Measurements from ENCODE around the gene ADGRL1.

Gene ADGRL1

GRCh38 chr19:14135985-14136508, 69.9 kb downstream of the ADGRL1 start:
- no peak for ATAC-seq (replicated peaks; ENCODE audit: extremely low read depth, poor library complexity, severe bottlenecking)

GRCh38 chr19:14135355-14135754, 70.6 kb downstream of the ADGRL1 start:
- Mint-ChIP-seq H3K27me3 (no peaks in the 10 kb centered on the region), H3K9me3 (no peaks in the 10 kb centered on the region), H3K36me3 (ENCODE audit: insufficient read depth) (peaks cover 17% of the 10 kb centered on the region), H3K4me1 (peaks cover 22% of the 10 kb centered on the region), H3K27ac (ENCODE audit: low read depth) (peak overlapping the region; percentile 77), H3K4me3 (peak overlapping the region; percentile 74)
- no peak for ATAC-seq (replicated peaks; ENCODE audit: extremely low read depth, poor library complexity, severe bottlenecking)
- DNase-seq (ENCODE audit: low spot score in 2 of 2) = no peak

More at GRCh38 chr19:14135985-14136508, 69.9 kb downstream of the ADGRL1 start:
- Mint-ChIP-seq H3K4me3 (peak overlapping the region; percentile 74), H3K27me3 (no peaks in the 10 kb centered on the region), H3K36me3 (ENCODE audit: insufficient read depth) (peaks cover 17% of the 10 kb centered on the region), H3K27ac (ENCODE audit: low read depth) (peak overlapping the region; percentile 77), H3K4me1 (peaks cover 22% of the 10 kb centered on the region), H3K9me3 (no peaks in the 10 kb centered on the region)
- no peak for DNase-seq (ENCODE audit: low spot score in 2 of 2)

GRCh38 chr19:14127929-14128509, 78.0 kb downstream of the ADGRL1 start:
- no peaks in the 10 kb centered on the region for H3K9me3 Mint-ChIP-seq
- no peaks in the 10 kb centered on the region for H3K27me3 Mint-ChIP-seq
- H3K36me3 Mint-ChIP-seq (ENCODE audit: insufficient read depth) = peaks cover 3% of the 10 kb centered on the region
- no peak for DNase-seq (ENCODE audit: low spot score in 2 of 2)
- H3K4me1 Mint-ChIP-seq = no peaks in the 10 kb centered on the region
- no peak for ATAC-seq (replicated peaks; ENCODE audit: extremely low read depth, poor library complexity, severe bottlenecking)
- no peak overlapping the region for H3K27ac Mint-ChIP-seq (ENCODE audit: low read depth)
- H3K4me3 Mint-ChIP-seq = no peak overlapping the region

- H3K36me3 Mint-ChIP-seq (ENCODE audit: insufficient read depth) = peaks cover 3% of the 10 kb centered on the region
- no peak overlapping the region for H3K4me3 Mint-ChIP-seq
- H3K27me3 Mint-ChIP-seq = no peaks in the 10 kb centered on the region
- no peaks in the 10 kb centered on the region for H3K4me1 Mint-ChIP-seq
- H3K9me3 Mint-ChIP-seq = no peaks in the 10 kb centered on the region
- ATAC-seq (replicated peaks; ENCODE audit: extremely low read depth, poor library complexity, severe bottlenecking) = no peak
- no peak overlapping the region for H3K27ac Mint-ChIP-seq (ENCODE audit: low read depth)
- no peak for DNase-seq (ENCODE audit: low spot score in 2 of 2)
Measured at GRCh38 chr19:14127176-14127575, 78.8 kb downstream of the ADGRL1 start.

- no peak for DNase-seq (ENCODE audit: low spot score in 2 of 2)
- no peak for ATAC-seq (replicated peaks; ENCODE audit: extremely low read depth, poor library complexity, severe bottlenecking)
- Mint-ChIP-seq H3K4me1 (peaks cover 11% of the 10 kb centered on the region), H3K36me3 (ENCODE audit: insufficient read depth) (peaks cover 6% of the 10 kb centered on the region), H3K4me3 (no peak overlapping the region), H3K9me3 (no peaks in the 10 kb centered on the region), H3K27me3 (no peaks in the 10 kb centered on the region), H3K27ac (ENCODE audit: low read depth) (no peak overlapping the region)
Measured at GRCh38 chr19:14122924-14123323, 83.0 kb downstream of the ADGRL1 start.

GRCh38 chr19:14120497-14120780, 85.5 kb downstream of the ADGRL1 start:
- no peak overlapping the region for H3K27ac Mint-ChIP-seq (ENCODE audit: low read depth)

GRCh38 chr19:14119644-14120496, 86.1 kb downstream of the ADGRL1 start:
- H3K36me3 Mint-ChIP-seq (ENCODE audit: insufficient read depth) = peaks cover 5% of the 10 kb centered on the region
- H3K4me1 Mint-ChIP-seq = peaks cover 30% of the 10 kb centered on the region
- H3K27me3 Mint-ChIP-seq = no peaks in the 10 kb centered on the region
- peak overlapping the region; percentile 95 for H3K27ac Mint-ChIP-seq (ENCODE audit: low read depth)
- DNase-seq (ENCODE audit: low spot score in 2 of 2) (no peak), ATAC-seq (replicated peaks; ENCODE audit: extremely low read depth, poor library complexity, severe bottlenecking) (no peak)
- no peak overlapping the region for H3K4me3 Mint-ChIP-seq
- H3K9me3 Mint-ChIP-seq = no peaks in the 10 kb centered on the region

More at GRCh38 chr19:14120497-14120780, 85.5 kb downstream of the ADGRL1 start:
- no peak for ATAC-seq (replicated peaks; ENCODE audit: extremely low read depth, poor library complexity, severe bottlenecking)
- Mint-ChIP-seq H3K4me3 (no peak overlapping the region), H3K36me3 (ENCODE audit: insufficient read depth) (peaks cover 6% of the 10 kb centered on the region), H3K27me3 (no peaks in the 10 kb centered on the region), H3K4me1 (peaks cover 27% of the 10 kb centered on the region), H3K9me3 (no peaks in the 10 kb centered on the region)
- DNase-seq (ENCODE audit: low spot score in 2 of 2) = no peak

GRCh38 chr19:14119146-14119545, 86.8 kb downstream of the ADGRL1 start:
- ATAC-seq (replicated peaks; ENCODE audit: extremely low read depth, poor library complexity, severe bottlenecking) = no peak
- Mint-ChIP-seq H3K27me3 (no peaks in the 10 kb centered on the region), H3K4me1 (peaks cover 33% of the 10 kb centered on the region), H3K4me3 (peak overlapping the region; percentile 84), H3K36me3 (ENCODE audit: insufficient read depth) (peaks cover 5% of the 10 kb centered on the region), H3K27ac (ENCODE audit: low read depth) (peak overlapping the region; percentile 95), H3K9me3 (no peaks in the 10 kb centered on the region)
- DNase-seq (ENCODE audit: low spot score in 2 of 2) = no peak

- Mint-ChIP-seq H3K4me1 (peaks cover 38% of the 10 kb centered on the region), H3K36me3 (ENCODE audit: insufficient read depth) (peaks cover 5% of the 10 kb centered on the region), H3K27me3 (no peaks in the 10 kb centered on the region), H3K27ac (ENCODE audit: low read depth) (peak overlapping the region; percentile 95), H3K4me3 (peak overlapping the region; percentile 90), H3K9me3 (no peaks in the 10 kb centered on the region)
- DNase-seq (ENCODE audit: low spot score in 2 of 2) (peak; percentile 26 to 27), ATAC-seq (replicated peaks; ENCODE audit: extremely low read depth, poor library complexity, severe bottlenecking) (no peak)
Measured at GRCh38 chr19:14118165-14119051, 87.6 kb downstream of the ADGRL1 start.

GRCh38 chr19:14117668-14118164, 88.3 kb downstream of the ADGRL1 start, which contains the start of gene PRKACA:
Gene PRKACA (minus strand): TSS chr19:14117762. CDS start chr19:14117547, 215 bp downstream.
- ATAC-seq (replicated peaks; ENCODE audit: extremely low read depth, poor library complexity, severe bottlenecking) = peak; percentile 97
- peak; percentile 93 to 98 for DNase-seq (ENCODE audit: low spot score in 2 of 2)
- Mint-ChIP-seq H3K36me3 (ENCODE audit: insufficient read depth) (peaks cover 5% of the 10 kb centered on the region), H3K27ac (ENCODE audit: low read depth) (peak within 1 kb of the TSS; percentile 95), H3K4me3 (peak within 1 kb of the TSS; percentile 90), H3K27me3 (no peaks in the 10 kb centered on the region), H3K9me3 (no peaks in the 10 kb centered on the region), H3K4me1 (peaks cover 38% of the 10 kb centered on the region)

GRCh38 chr19:14116918-14117578, 88.9 kb downstream of the ADGRL1 start:
- no peaks in the 10 kb centered on the region for H3K27me3 Mint-ChIP-seq
- peaks cover 5% of the 10 kb centered on the region for H3K36me3 Mint-ChIP-seq (ENCODE audit: insufficient read depth)
- H3K4me1 Mint-ChIP-seq = peaks cover 38% of the 10 kb centered on the region
- no peaks in the 10 kb centered on the region for H3K9me3 Mint-ChIP-seq
- H3K27ac Mint-ChIP-seq (ENCODE audit: low read depth) = peak overlapping the region; percentile 84
- peak overlapping the region; percentile 90 for H3K4me3 Mint-ChIP-seq
- DNase-seq (ENCODE audit: low spot score in 2 of 2) = no peak
- ATAC-seq (replicated peaks; ENCODE audit: extremely low read depth, poor library complexity, severe bottlenecking) = no peak

GRCh38 chr19:14116525-14116917, 89.4 kb downstream of the ADGRL1 start:
- peaks cover 5% of the 10 kb centered on the region for H3K36me3 Mint-ChIP-seq (ENCODE audit: insufficient read depth)
- no peaks in the 10 kb centered on the region for H3K9me3 Mint-ChIP-seq
- peak overlapping the region; percentile 84 for H3K27ac Mint-ChIP-seq (ENCODE audit: low read depth)
- DNase-seq (ENCODE audit: low spot score in 2 of 2) (no peak), ATAC-seq (replicated peaks; ENCODE audit: extremely low read depth, poor library complexity, severe bottlenecking) (no peak)
- H3K4me3 Mint-ChIP-seq = peak overlapping the region; percentile 90
- H3K27me3 Mint-ChIP-seq = no peaks in the 10 kb centered on the region
- H3K4me1 Mint-ChIP-seq = peaks cover 38% of the 10 kb centered on the region
